K562 (cell line): ENCODE results near the gene ZDHHC14. TPM values are rescaled to one million over a fixed set of nuclear protein-coding genes. Genes with fewer than 3 reads are reported as not detected.

ENCODE experiments used
- ATAC-seq: fragments of 200-7000 bp; cut with Tn5 transposase; 3 replicates; pipeline ENCODE4 v1.9.1; 2020; ENCODE audit warnings: moderate library complexity
- BruUV-seq: library from RNA; stranded (reverse); fragments of 400-500 nt; replicated peaks from 2 replicates; lab custom pipeline; 2021; lab: Mats Ljungman, UMichigan
- CTCF ChIA-PET: fragments of 300-600 bp; formaldehyde crosslinking; extraction: SDS; loops from one replicate; lab custom pipeline; 2021; ENCODE audit warnings: low intra/inter-chr PET ratio; lab: Yijun Ruan, JAX
- POLR2A ChIA-PET: fragments of 300-600, 350-650 bp; sonication (Branson Sonifier 250); formaldehyde crosslinking; extraction: SDS; loops from one replicate; lab custom pipeline; 2021; ENCODE audit warnings: antibody characterized with exemption, inconsistent platforms; lab: Yijun Ruan, JAX
- DNase-seq, 4 experiments: peaks; one replicate each; pipeline versions ENCODE4 v3.0.0 to v3.0.0-alpha.2; 2011 to 2018; ENCODE audit warnings: low spot score in 3 of 4, mixed read lengths in 3 of 4; ENCODE audit errors: extremely low read depth in 1 of 4
- FAIRE-seq: peaks from 2 replicates; lab custom pipeline; 2011; peaks lifted over from hg19 to GRCh38; lab: Jason Lieb, UNC
- H2AFZ ChIP-seq: 2 replicates; pipeline ENCODE4 v1.6.0; 2011; ENCODE audit warnings: low read depth, low read length, control low read depth, inconsistent platforms
- H3K27ac ChIP-seq: fragments of 200-600 bp; 3 replicates; pipeline ENCODE4 v1.8.0; 2011; ENCODE audit warnings: low read depth, mild to moderate bottlenecking, control low read depth, inconsistent platforms, low read length, moderate library complexity, mixed read lengths; ENCODE audit errors: extremely low read depth
- H3K27me3 ChIP-seq, 2 experiments: fragments of 300-600 bp in 1 of 2; 2 replicates in 1 of 2; 3 replicates in 1 of 2; pipeline versions ENCODE4 v1.6.0 to v1.8.0; 2011; ENCODE audit warnings: inconsistent platforms in 2 of 2, low read length in 2 of 2, mild to moderate bottlenecking in 1 of 2, mixed read lengths in 1 of 2, moderate library complexity in 1 of 2; ENCODE audit not compliant: control insufficient read depth in 2 of 2, insufficient read depth in 2 of 2
- H3K36me3 ChIP-seq: fragments of 300-600 bp; 3 replicates; pipeline ENCODE4 v1.8.0; 2011; ENCODE audit warnings: mild to moderate bottlenecking, low read length, inconsistent platforms; ENCODE audit not compliant: control insufficient read depth, insufficient read depth
- H3K4me1 ChIP-seq, 2 experiments: fragments of 200-600 bp in 1 of 2; replicated peaks in 1 of 2; 2 replicates in 1 of 2; 3 replicates in 1 of 2; pipeline versions ENCODE4 v1.5.1 to v1.8.0; 2011; ENCODE audit warnings: inconsistent platforms in 2 of 2, low read length in 2 of 2, mild to moderate bottlenecking in 1 of 2, mixed read lengths in 1 of 2, moderate library complexity in 1 of 2; ENCODE audit not compliant: control insufficient read depth in 2 of 2, insufficient read depth in 2 of 2
- H3K4me2 ChIP-seq: 2 replicates; pipeline ENCODE4 v1.6.1; 2011; ENCODE audit warnings: low read length, control low read depth, inconsistent platforms, mixed read lengths; ENCODE audit not compliant: insufficient read depth
- H3K4me3 ChIP-seq: fragments of 200-600 bp; sonication (generic), shearing (Covaris generic); 2 replicates; pipeline ENCODE4 v1.5.1; 2016; ENCODE audit warnings: control low read depth, inconsistent platforms
- H3K79me2 ChIP-seq: fragments of 200-600 bp; 3 replicates; pipeline ENCODE4 v1.8.0; 2011; ENCODE audit warnings: low read length, inconsistent platforms; ENCODE audit not compliant: control insufficient read depth, insufficient read depth
- H3K9ac ChIP-seq, 2 experiments: 2 replicates each; pipeline versions ENCODE4 v1.6.0 to v1.6.1; 2011; ENCODE audit warnings: low read depth in 2 of 2, low read length in 2 of 2, control low read depth in 1 of 2, inconsistent platforms in 1 of 2, mild to moderate bottlenecking in 1 of 2, mixed read lengths in 1 of 2; ENCODE audit not compliant: insufficient read depth in 1 of 2
- H3K9me1 ChIP-seq: one replicate; pipeline ENCODE4 v1.6.0; 2011; ENCODE audit warnings: inconsistent platforms, mild to moderate bottlenecking, low read length, moderate library complexity; ENCODE audit not compliant: control insufficient read depth, insufficient read depth
- H3K9me3 ChIP-seq: replicated peaks from 2 replicates; pipeline ENCODE4 v1.5.1; 2011; ENCODE audit warnings: low read depth, low read length, inconsistent platforms; ENCODE audit not compliant: control insufficient read depth, insufficient read depth
- H4K20me1 ChIP-seq: replicated peaks from 2 replicates; pipeline ENCODE4 v1.6.1; 2011; ENCODE audit warnings: low read length, inconsistent platforms, mixed read lengths; ENCODE audit not compliant: control insufficient read depth, insufficient read depth
- MIER1 ChIP-seq: fragments of 450-650 bp; IDR thresholded peaks from 2 replicates; pipeline ENCODE4 v1.6.1; 2016; ENCODE audit warnings: antibody characterized with exemption, mild to moderate bottlenecking, low read depth
- STAT5A ChIP-seq: IDR thresholded peaks from 2 replicates; pipeline ENCODE4 v1.6.1; 2012; ENCODE audit warnings: low read length, inconsistent platforms, borderline replicate concordance
- ZNF140 ChIP-seq: fragments of 250-450 bp; sonication (Bioruptor Pico); IDR thresholded peaks from 2 replicates; pipeline ENCODE4 v1.8.0; 2021; ENCODE audit warnings: moderate library complexity, mild to moderate bottlenecking, inconsistent platforms
- ZNF589 ChIP-seq: fragments of 200-800 bp; sonication (Bioruptor generic); IDR thresholded peaks from 2 replicates; pipeline ENCODE4 v1.6.1; 2016; ENCODE audit warnings: low read depth, missing genetic modification characterization, missing compliant biosample characterization
- WGBS: fragments of 100-300 bp; shearing (Covaris generic); methylation state at CpG from one replicate; pipeline ENCODE4 v1.1.6; 2016; ENCODE audit warnings: low coverage, mixed read lengths; ENCODE audit not compliant: insufficient coverage; ENCODE audit errors: missing lambda C conversion rate; 5-methylcytosine and 5-hydroxymethylcytosine counted together
- in situ Hi-C: fragments of 300-500 bp; cut with MboI; formaldehyde crosslinking; loops from 4 replicates; pipeline ENCODE4 v1.15.0; 2018; ENCODE audit warnings: inconsistent platforms, mixed read lengths
- intact Hi-C: fragments of 100-400 bp; cut with micrococcal nuclease; formaldehyde crosslinking; loops from 2 replicates; pipeline ENCODE4 v1.14.2; 2022
- polyA plus RNA-seq, 8 experiments: library from polyadenylated mRNA; depleted of rRNA in 4 of 8; stranded (reverse) in 5 of 8; unstranded in 3 of 8; fragments of >200 nt; fragmentation: Nextera tagmentation in 2 of 8; fragmentation: Illumina TruSeq in 1 of 8; extraction: Ambion mirVana in 2 of 8; extraction: Trizol in 1 of 8; gene quantifications; 2 replicates each; pipeline versions ENCODE4 v1.2.1 to v1.2.3, GENCODE V29; 2011 to 2014; ENCODE audit warnings: inconsistent platforms in 1 of 8, missing spikeins in 1 of 8
- total RNA-seq, 7 experiments: library from RNA; depleted of rRNA in 6 of 7; stranded (reverse); fragments of >200 nt in 6 of 7; fragmentation: Illumina TruSeq in 2 of 7; extraction: Trizol in 2 of 7; gene quantifications; 2 replicates each; pipeline versions ENCODE4 v1.2.1 to v1.2.3, GENCODE V29; 2011 to 2021; ENCODE audit warnings: low replicate concordance in 1 of 7

Gene ZDHHC14
- total and polyA plus RNA-seq, 9 of the 15 experiments (the other 6 are each of a cell fraction or from before 2014, with no cell fraction given), result 0.92 to 23.1 (median 13.8) TPM

DNA sequence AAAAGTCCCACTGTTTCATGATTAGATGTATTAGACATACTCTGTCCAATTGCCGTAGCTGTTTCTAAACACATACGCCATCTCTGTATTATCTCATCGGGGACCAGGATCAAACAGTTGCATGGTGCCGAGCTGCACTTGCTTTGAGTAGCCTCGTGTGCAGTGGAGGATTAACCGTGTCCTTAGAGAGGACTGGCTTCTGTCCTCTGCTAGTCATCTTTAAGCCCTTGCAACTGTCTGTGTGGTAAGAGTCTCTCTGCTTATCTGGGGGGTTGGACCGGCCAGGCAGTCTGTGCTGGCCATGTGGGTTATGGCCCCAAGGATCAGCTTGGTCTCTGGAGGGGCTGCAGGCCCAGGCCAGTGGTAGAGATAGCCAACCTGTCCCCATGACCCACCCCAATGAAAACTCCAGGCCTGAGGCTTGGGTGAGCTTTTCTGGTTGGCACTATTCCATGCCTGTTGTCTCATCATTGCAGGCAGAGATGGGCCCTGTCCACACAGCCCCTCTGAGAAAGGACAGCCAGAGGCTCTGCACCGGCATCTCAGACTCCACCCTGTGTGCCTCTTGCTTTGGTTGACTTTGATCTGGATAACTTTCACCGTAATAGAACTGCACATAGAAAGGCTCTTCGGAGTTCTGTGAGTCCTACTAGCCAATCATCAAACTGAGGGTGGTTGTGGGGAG lies 304.7 kb downstream of the ZDHHC14 start:
- Histone ChIP-seq H3K27me3 (peaks cover 18 to 34% of the 10 kb centered on the region in 2 experiments; a peak in 4 of 5 replicates), H3K9me3 (no peaks in the 10 kb centered on the region), H3K9me1 (no peaks in the 10 kb centered on the region), H3K36me3 (no peaks in the 10 kb centered on the region), H2AFZ (no peak overlapping the region), H3K4me2 (no peak overlapping the region), H3K79me2 (no peaks in the 10 kb centered on the region), H4K20me1 (0 out of 2 replicates have a peak, but pooled peaks cover 6% of the 10 kb centered on the region), H3K4me3 (no peak overlapping the region), H3K4me1 (peaks cover 6 to 7% of the 10 kb centered on the region in 2 experiments; a peak in 4 of 5 replicates), H3K27ac (no peak overlapping the region), H3K9ac (no peak overlapping the region)
- peak; percentile 32 for ATAC-seq
- FAIRE-seq, result no peak
- 25% methylated on average over 10 of the region's 10 CpGs for WGBS
- ChIA-PET CTCF (interaction anchor here (0.6 kb wide), 1 partner anchor 23 kb away, joined by 3 read pairs; no protein-coding TSS in a partner anchor), POLR2A (no interaction called here)
- TF ChIP-seq ZNF589, result no peak
- TF ChIP-seq MIER1, result no peak
- TF ChIP-seq ZNF140 (CRISPR knock-in tag), result no peak
- TF ChIP-seq STAT5A, result no peak
- no peak for DNase-seq
- no TSS peak for BruUV-seq
- in situ Hi-C loops, result no loop called here
- intact Hi-C loops, result no loop called here
